ENCODE results near the gene PAIP2. TPM values are rescaled to one million over a fixed set of nuclear protein-coding genes. Genes with fewer than 3 reads are reported as not detected.

PAIP2 gene
- total RNA-seq, 1 experiment from 2014 or later: 81.2 TPM

GRCh38 chr5:139410121-139410992, 68.7 kb downstream of the PAIP2 start:
- Mint-ChIP-seq H3K4me3 (ENCODE audit: low read depth, unreplicated experiment) (no peak overlapping the region), H3K27ac (ENCODE audit: unreplicated experiment) (no peak overlapping the region), H3K9me3 (ENCODE audit: low read depth, unreplicated experiment) (no peaks in the 10 kb centered on the region), H3K4me1 (ENCODE audit: low read depth, unreplicated experiment) (no peaks in the 10 kb centered on the region), H3K36me3 (ENCODE audit: insufficient read depth, unreplicated experiment) (no peaks in the 10 kb centered on the region), H3K27me3 (ENCODE audit: unreplicated experiment) (peaks cover 22% of the 10 kb centered on the region)
- intact Hi-C loops (cut with micrococcal nuclease; ENCODE audit: unreplicated experiment): no loop called here
- TF ChIP-seq CTCF (IDR thresholded peaks at IDR 0.05; ENCODE audit: unreplicated experiment): no peak
- CTCF ChIA-PET: interaction anchor here (0.5 to 1.6 kb wide), 4 partner anchors 66 to 948 kb away, joined by 4 to 6 read pairs (median 4); partner anchors contain the start of gene CXXC5
- no peak for DNase-seq
- no TSS peak for BruUV-seq (replicated peaks)

GRCh38 chr5:139410993-139411828, 69.6 kb downstream of the PAIP2 start:
- no peaks in the 10 kb centered on the region for H3K36me3 Mint-ChIP-seq (ENCODE audit: insufficient read depth, unreplicated experiment)
- no peak for TF ChIP-seq CTCF (IDR thresholded peaks at IDR 0.05; ENCODE audit: unreplicated experiment)
- CTCF ChIA-PET: interaction anchor here (0.6 to 1.6 kb wide), 3 partner anchors 65 to 237 kb away, joined by 4 read pairs; partner anchors contain the start of gene CXXC5

GRCh38 chr5:139413153-139413552, 71.5 kb downstream of the PAIP2 start:
- no peaks in the 10 kb centered on the region for H3K9me3 Mint-ChIP-seq (ENCODE audit: low read depth, unreplicated experiment)
- H3K4me1 Mint-ChIP-seq (ENCODE audit: low read depth, unreplicated experiment): no peaks in the 10 kb centered on the region
- intact Hi-C loops (cut with micrococcal nuclease; ENCODE audit: unreplicated experiment): no loop called here
- peaks cover 22% of the 10 kb centered on the region for H3K27me3 Mint-ChIP-seq (ENCODE audit: unreplicated experiment)
- H3K36me3 Mint-ChIP-seq (ENCODE audit: insufficient read depth, unreplicated experiment): no peaks in the 10 kb centered on the region
- no TSS peak for BruUV-seq (replicated peaks)
- no peak overlapping the region for H3K4me3 Mint-ChIP-seq (ENCODE audit: low read depth, unreplicated experiment)
- DNase-seq: no peak
- CTCF ChIA-PET: no interaction called here
- TF ChIP-seq CTCF (IDR thresholded peaks at IDR 0.05; ENCODE audit: unreplicated experiment): no peak
- H3K27ac Mint-ChIP-seq (ENCODE audit: unreplicated experiment): no peak overlapping the region

More at GRCh38 chr5:139410993-139411828, 69.6 kb downstream of the PAIP2 start:
- no peaks in the 10 kb centered on the region for H3K4me1 Mint-ChIP-seq (ENCODE audit: low read depth, unreplicated experiment)
- H3K4me3 Mint-ChIP-seq (ENCODE audit: low read depth, unreplicated experiment): no peak overlapping the region
- no peaks in the 10 kb centered on the region for H3K9me3 Mint-ChIP-seq (ENCODE audit: low read depth, unreplicated experiment)
- intact Hi-C loops (cut with micrococcal nuclease; ENCODE audit: unreplicated experiment): no loop called here
- H3K27me3 Mint-ChIP-seq (ENCODE audit: unreplicated experiment): peaks cover 22% of the 10 kb centered on the region
- no peak overlapping the region for H3K27ac Mint-ChIP-seq (ENCODE audit: unreplicated experiment)
- no peak for DNase-seq
- no TSS peak for BruUV-seq (replicated peaks)

GRCh38 chr5:139413963-139414362, 72.3 kb downstream of the PAIP2 start:
- TF ChIP-seq CTCF (IDR thresholded peaks at IDR 0.05; ENCODE audit: unreplicated experiment): no peak
- CTCF ChIA-PET: no interaction called here
- Mint-ChIP-seq H3K36me3 (ENCODE audit: insufficient read depth, unreplicated experiment) (no peaks in the 10 kb centered on the region), H3K4me3 (ENCODE audit: low read depth, unreplicated experiment) (no peak overlapping the region), H3K27ac (ENCODE audit: unreplicated experiment) (no peak overlapping the region), H3K4me1 (ENCODE audit: low read depth, unreplicated experiment) (no peaks in the 10 kb centered on the region), H3K9me3 (ENCODE audit: low read depth, unreplicated experiment) (no peaks in the 10 kb centered on the region), H3K27me3 (ENCODE audit: unreplicated experiment) (peaks cover 22% of the 10 kb centered on the region)
- BruUV-seq (replicated peaks): no TSS peak
- no peak for DNase-seq
- intact Hi-C loops (cut with micrococcal nuclease; ENCODE audit: unreplicated experiment): no loop called here
